GM18870 (cell line): Measurements from ENCODE around the gene ITGA5.

ENCODE experiments used
- ATAC-seq: cut with Tn5 transposase; IDR thresholded peaks from one replicate; pipeline ENCODE4 v1.9.1; 2021; ENCODE audit warnings: moderate library complexity; ENCODE audit not compliant: unreplicated experiment

Gene ITGA5

GRCh38 chr12:54431911-54432814 is 13.1 kb upstream of the ITGA5 start:
- no peak for ATAC-seq

DNA sequence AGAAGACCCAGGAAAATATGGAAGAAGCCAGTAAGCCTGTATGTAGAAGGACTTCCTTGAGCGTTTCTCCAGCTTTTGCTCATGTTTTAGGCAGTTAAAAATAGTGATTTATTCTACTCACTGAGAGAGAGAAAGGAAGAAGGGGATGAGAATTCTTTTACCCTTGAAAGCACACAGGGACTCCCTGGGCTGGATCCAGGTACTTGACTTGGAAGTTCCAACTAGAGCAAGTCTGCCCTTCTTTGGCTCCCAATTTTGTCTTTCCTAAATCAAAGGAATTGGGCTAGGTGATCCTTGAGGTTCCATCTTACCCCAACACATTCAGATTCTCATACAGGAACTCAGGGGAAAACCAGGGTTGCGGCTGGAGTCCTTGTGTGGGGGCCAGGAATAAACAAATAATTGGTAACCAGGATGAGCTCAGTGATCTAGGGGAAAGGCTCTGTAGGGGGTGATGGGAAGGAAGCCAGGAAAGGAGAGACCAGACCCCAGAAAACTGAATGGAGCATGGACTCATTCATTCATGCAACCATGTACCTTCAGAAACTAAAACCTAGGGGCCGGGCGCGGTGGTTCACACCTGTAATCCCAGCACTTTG is 11.5 kb upstream of the ITGA5 start:
- ATAC-seq: no peak

DNA sequence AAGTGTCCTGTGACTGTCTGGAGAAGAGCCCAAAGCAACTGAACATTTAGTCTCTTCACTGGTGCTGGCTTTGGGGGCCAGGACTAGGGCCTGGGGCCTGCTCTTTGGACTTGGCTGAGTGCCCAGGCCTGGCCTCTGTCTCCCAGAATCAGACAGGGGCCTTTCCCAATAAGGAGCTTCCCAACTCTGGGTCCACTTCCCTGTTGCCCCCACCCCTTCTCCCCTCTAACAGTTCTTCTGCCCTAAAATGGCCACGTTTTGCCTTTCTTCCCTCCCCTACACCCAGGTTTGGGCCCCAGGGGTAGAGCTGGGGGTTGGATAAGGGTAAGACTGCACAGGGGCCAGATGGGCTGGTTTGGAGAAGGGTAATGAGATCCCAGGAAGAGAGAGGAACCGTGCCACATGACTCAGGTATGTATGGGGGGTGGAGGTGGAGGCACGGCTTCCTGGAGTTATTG is 10.0 kb upstream of the ITGA5 start:
- ATAC-seq: no peak

DNA sequence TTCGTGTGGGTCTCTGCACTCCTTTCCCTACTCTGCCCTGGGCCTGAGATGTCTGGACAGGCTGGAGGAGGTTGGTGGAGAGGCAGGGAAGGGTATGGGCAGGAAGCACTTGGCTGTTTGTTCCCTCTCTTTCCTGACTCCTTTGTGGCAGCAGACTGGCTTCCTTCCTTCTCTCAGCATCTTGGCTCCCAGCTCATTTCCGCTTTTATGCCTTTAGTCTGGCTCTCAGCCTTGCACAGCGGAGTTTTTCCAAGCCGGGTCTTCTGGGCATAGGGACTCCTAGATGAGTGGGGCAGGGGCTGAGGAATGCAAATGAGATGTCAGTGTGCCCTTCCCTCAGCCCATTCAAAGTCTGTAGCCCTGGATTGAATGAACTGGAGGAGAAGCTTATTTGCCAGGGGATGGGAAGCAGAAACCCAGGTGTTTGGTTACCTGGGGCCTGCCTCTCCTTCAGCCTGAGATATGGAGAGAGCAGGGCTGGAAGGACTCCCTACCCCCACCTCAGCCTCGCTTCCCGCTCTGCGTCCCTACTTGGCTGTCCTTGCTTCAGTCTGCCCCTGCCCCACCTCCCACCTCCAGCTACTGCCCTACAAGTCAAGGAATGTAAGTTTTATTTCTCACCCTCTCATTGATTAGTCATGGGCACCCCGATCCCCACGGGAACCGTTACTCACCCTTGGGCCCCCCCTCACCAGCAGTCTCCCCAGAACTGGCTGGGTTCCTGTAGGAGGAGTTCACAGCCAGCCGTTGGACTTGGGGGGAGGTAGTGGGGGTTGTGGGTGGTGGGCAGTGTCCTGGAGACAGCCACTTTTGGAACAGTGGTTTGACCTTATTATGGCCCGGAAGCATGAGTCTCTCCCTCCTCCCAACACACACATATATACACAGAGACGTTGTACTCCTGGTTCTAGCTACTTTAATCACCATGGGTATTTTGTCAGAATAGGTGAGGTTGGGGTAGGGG is 9.3 kb upstream of the ITGA5 start:
- no peak for ATAC-seq

DNA sequence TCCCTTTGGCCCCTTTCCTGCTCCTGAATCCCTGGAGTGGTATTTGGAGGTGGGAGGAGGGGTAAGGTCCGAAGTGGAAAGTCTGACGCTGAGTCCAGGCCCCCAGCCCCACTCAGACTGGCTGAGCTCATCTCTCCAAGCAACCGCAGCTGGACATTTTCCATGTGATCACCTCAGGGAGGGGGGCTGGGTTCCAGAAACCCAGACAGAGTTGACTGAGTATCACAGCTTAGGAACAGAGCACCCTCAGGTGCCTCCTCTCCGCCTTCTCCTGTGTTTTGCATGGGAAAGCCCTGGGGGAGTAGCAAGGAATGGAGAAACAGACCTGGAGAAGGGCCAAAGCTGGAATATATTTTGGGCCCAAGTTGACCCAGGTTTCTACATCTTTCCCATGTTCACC is 8.0 kb upstream of the ITGA5 start:
- no peak for ATAC-seq

DNA sequence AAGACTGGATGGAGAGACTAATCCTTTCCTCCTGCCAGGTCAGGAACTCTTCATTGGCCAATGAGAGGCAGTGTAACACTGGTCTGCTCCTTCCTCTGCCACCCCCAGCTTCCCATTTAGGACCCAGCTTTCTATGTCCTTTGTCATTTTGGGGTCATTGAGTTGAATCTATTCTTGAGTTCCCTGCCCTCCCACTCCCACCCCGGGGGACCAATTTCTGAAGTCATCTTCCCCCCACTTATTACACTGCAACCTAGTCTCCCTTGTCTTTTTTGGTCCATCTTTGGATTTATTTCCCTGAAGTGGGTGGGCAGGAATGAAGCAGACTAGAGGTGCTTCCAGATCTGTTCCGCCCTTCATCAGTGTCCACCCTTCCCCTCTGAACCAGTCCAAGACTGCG is 7.6 kb upstream of the ITGA5 start:
- ATAC-seq: no peak

DNA sequence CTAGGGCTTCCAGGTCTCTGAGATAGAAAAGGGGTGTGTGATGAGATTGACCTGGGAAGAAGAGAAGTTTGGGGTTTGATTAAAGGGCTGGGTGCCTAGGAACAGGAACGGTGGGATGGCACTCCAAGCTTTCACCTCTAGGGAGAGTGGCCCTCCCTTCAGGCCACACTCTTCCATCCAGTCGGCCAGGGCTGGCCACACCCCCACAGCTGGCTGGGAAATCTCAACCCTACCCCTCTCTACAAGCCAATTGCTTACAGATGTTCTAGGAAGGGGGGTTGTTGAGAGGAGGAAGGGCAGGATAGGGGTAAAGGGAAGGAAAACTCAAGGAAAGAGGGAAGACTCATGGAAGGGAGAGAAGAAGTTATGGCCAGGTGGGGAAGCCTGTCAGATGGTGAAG is 6.6 kb upstream of the ITGA5 start:
- no peak for ATAC-seq

GRCh38 chr12:54424224-54424623 is 5.2 kb upstream of the ITGA5 start:
- ATAC-seq: no peak

DNA sequence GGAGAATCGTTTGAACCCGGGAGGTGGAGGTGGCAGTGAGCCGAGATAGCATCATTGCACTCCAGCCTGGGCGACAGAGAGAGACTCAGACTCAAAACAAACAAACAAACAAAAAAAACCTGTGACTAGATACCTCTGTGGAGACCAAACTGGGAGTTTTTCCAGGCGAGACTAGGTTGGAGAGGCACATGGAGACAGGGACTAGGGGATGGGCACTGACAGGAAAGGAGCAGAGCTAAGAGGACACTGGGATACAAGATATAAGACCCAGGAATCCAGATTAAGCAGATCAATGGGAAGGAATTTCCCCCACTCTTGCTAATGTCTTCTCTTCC is 4.7 kb upstream of the ITGA5 start:
- ATAC-seq: no peak

DNA sequence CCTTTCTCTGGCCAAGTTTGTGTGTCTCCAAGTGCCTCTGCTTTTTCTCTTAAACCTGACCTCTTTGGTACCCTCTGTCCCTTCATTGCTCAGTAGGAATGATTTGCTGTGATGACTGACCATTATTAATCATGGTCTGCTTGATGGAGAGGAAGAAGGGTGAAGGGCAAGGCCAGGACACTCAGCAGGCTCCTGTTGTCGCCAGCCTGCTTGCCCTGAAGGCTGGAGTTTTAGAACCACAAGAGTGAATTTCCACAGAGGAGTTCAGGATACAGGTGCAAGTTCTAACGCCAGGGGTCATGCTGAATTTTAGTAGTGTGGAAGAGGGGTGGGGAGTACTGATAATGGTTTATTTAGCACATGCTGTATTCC is 2.8 kb upstream of the ITGA5 start:
- no peak for ATAC-seq

DNA sequence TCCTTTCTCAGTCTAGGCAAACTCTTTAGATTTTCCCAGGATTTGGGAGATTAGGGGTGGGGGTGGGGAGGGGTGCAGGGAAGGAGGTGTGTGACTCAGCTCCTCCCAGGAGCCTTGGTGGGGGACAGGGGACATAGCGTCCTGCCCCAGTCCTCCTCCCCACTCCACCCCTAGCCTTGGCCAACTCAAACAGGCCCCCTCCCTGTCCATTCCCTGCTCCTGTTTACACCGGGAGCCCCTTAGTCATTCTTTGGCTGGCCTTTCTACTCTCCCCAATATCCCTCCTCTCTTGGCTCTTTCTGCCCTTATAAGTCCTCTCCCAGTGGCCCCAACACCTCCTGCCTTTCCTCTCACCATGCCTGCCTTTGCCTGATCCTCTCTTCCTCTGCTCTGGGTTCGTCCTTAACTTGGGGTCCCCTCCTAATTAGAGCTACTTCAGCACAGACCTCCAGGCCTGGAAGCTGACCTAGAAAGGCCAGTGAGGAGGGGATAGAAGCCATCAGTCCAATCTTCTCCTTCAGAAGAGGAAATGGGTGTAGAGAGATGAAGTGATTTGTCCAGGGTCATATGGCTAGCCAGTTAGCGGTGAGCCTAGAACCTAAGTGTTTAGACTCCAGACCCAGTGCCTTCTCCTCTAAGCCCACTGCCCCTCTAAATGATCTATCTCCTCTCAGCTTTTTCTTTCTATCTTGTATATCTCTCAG is 2.3 kb upstream of the ITGA5 start:
- no peak for ATAC-seq

- no peak for ATAC-seq
Measured at GRCh38 chr12:54420766-54421144, 1.7 kb upstream of the ITGA5 start.

DNA sequence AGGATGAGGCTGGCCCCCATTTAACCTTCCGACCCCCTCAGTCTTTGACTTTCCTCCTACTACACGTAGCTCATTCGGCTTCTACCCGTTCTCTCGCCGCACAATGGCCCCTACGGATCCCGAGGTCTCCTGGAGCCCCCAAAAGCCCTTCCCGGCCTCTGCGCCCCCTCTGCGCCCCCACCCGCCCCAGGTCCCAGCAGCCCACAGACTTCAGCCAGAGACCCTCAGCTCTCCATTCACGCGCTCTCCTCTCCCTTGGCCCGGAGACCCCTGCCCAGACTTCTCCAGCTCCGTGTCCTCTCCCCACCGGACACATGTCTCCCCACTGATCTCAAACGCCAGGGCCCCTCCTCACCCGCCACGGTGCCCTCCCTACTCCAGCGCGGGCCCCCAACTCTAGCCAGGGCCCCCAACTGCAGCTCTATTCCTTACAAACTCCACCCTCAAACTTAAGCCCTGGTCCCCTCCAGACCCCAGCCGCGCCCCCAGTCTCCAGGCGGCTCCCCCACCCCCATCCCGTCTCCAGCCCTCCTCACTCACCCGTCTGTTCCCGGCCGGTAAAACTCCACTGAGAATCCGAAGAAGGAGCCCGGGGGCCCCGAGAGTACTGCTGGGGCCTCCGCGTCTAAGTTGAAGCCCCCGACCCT is 502 bp downstream of the ITGA5 start:
- no peak for ATAC-seq

DNA sequence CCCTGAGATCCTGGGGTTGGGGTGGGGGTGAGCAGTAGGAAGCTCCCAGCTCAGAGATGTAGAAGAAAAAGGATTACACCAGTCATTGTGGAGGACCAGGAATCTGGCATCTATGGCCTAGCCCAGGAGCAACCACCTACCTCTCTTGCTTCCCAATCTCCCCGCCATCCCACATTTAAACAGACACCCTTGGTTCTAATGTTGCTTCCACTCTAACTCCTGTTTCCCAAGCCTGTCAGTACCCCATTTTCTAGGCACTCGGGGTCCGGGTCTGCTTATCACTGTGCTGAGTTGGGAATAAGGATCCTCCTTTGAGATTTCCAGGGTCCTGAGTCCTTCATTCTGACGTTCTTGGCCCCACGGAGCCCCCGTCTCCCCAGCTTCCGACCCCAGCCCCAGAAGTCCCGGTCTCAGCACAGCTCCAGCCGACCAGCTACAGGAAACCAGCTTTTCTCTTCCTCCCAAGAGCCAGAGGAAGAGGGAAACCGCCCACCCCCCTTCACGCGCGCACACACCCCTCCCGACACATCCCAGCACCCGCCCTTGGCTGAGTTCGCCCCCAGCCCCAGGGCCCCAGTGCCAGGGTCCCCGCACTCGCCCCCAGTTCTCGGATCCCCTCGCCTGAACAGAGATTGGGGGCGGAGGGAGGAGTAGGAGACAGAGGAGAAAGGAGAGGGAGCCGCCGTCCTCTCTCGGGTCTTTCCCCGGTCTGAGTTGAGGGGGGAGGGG is 1.2 kb downstream of the ITGA5 start:
- no peak for ATAC-seq

DNA sequence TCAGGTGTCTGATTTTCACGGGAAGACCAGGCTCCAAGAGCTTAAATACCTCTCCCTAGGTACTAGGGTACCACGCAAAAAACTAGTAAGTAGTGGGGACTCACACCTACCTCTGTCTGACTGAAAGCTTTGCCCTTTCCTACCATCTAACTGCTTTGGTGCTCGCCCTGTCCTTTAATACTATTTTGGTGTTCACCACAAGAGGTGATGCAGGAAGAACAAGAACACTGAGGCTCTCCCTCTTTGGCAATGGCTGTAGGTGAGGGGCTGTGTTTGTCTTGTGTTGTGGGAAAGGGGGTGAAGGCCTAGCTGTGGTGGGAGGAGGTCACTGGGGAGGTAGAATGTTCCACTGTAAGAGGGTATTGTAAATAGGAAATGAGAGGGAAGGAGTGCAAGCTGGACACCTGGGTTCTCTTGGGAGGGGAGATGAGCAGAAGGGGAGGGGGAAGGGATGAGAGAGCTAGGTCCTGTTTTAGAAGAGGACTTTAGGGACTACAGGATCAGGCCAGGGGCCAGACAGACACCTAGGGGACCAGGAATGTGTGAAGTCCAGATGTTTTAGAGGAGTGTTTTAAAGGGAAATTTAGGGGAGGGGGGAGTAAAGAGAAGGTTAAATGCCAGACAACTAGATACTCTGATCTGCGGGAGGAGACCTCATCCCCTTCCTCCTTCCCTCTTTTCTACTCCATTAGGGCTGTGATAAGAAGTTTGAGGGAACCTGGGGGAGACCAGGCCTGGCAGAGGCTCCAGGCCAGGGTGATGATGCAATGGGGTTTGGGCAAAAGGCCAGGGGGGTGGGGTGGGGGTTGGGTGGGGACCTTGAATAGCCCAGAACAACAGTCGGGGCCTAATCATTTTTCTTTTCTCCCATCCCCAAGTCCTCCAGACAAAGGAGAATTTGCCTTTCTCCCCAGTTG is 2.1 kb downstream of the ITGA5 start:
- ATAC-seq: no peak

- no peak for ATAC-seq
Measured at GRCh38 chr12:54415221-54415929, 3.7 kb downstream of the ITGA5 start.

DNA sequence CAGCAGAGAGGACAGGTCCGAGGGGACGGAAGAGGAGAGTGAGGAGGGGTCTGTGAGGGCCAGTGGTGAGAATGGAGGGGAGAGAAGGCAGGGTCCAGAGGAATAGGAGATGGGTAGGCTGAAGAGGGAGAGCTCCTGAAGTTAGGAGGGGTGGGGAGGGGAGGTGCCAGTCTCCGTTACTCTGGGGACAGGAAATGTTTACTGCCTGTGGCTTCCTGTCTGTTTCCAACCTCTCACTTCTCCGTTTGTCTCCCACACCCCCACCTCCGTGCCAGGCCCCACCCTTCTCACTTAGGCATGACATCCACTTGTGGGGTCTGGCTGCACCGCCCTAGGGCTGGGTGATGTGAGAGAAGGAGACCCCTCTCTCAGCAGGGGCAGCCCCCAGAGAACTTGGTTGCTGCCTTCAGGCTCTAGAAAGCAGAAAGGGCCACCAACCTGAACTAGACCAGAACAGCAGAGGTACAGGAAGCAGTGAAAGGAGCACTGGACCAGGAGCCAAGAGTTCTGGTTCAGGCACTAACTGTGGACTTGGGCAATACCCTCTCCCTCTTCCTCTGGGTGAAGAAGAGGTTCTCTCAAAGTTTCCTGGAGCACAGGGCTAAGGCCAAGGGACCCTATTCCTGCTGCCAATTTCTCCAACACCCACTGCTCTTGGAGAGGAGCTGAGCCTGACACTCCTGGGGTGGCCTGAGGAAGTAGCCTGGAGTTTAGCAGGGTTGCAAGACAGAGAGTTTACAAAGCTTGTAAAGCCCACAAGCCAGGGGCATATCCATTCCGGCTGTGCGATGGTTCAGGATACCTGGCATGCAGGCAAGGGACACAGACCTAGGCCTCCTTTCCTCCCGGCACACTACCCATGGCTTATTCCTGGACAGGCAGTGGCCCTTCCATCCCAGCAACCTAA is 5.5 kb downstream of the ITGA5 start:
- ATAC-seq: no peak
